GM12874 (cell line): Measurements from ENCODE around the gene TMEM131.

Source experiments
- TF ChIP-seq, protein P1 (sequence below): IDR thresholded peaks from 2 replicates; pipeline ENCODE4 v1.5.1; 2011; ENCODE audit warnings: low read depth, mild to moderate bottlenecking, control low read depth, low read length, moderate library complexity; ENCODE audit not compliant: insufficient read depth

TMEM131 gene

DNA sequence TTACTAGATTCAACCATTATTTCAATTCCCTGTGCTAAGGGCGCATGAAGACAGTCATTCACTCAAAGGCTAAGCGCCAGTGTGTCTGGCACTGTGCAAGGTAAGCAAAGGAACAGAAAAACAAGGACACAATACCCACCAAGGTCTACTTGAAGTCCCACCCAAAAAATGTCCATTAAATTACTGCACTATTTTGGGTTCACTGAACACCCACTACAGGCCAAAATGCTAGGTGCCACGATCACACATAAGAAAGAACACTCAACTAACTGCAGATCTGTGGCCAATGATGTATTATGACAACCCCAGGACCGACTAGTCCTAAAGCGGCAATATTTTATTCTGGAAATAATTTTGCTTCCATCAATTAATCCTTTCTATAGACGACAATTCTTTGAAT is 1.8 kb downstream of the TMEM131 start:
- TF ChIP-seq, protein P1, sequence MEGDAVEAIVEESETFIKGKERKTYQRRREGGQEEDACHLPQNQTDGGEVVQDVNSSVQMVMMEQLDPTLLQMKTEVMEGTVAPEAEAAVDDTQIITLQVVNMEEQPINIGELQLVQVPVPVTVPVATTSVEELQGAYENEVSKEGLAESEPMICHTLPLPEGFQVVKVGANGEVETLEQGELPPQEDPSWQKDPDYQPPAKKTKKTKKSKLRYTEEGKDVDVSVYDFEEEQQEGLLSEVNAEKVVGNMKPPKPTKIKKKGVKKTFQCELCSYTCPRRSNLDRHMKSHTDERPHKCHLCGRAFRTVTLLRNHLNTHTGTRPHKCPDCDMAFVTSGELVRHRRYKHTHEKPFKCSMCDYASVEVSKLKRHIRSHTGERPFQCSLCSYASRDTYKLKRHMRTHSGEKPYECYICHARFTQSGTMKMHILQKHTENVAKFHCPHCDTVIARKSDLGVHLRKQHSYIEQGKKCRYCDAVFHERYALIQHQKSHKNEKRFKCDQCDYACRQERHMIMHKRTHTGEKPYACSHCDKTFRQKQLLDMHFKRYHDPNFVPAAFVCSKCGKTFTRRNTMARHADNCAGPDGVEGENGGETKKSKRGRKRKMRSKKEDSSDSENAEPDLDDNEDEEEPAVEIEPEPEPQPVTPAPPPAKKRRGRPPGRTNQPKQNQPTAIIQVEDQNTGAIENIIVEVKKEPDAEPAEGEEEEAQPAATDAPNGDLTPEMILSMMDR = no peak

DNA sequence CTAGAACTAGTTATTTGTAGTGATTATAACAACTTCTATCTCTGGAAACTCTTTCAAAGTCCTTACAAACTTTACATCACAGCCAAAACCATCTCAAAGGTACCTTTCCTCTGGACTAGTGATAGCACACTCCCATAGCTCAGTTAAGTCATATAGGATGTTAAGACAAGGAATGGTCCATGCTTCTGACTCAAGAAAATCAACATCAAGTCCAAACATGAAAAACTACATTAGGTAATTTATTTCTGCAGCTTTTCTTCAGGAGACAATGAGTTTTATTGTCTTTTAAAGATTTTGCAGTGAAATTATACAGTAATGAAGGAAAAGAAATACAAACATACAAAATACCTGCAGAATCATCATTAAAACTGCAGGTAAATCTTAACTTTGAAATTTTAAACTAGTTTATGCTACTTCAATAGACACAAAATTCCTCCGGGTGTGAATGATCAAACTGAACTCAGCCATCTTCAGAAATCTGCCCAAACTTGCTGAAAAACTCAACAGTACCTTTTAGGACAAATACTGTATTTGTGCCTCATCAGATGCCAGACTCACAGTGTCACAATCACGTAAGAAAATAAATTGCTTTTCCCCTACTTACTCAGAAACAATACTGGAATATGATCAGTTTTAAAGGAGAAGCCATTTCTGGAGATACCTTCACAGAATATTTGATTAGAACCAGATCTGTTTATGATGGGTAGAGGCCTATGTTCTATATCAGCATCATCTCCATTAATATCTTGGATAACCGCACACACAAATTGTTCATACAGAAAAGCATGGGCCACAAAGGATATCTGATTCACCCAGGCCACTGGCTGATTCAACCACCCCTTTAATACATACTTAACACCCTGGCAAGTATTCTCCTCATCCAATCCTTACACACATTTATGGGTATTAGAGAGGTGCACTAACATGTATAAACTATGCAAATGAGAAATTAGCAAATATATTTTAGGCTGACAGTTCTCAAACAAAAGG is 2.6 kb downstream of the TMEM131 start:
- TF ChIP-seq, protein P1 = no peak

DNA sequence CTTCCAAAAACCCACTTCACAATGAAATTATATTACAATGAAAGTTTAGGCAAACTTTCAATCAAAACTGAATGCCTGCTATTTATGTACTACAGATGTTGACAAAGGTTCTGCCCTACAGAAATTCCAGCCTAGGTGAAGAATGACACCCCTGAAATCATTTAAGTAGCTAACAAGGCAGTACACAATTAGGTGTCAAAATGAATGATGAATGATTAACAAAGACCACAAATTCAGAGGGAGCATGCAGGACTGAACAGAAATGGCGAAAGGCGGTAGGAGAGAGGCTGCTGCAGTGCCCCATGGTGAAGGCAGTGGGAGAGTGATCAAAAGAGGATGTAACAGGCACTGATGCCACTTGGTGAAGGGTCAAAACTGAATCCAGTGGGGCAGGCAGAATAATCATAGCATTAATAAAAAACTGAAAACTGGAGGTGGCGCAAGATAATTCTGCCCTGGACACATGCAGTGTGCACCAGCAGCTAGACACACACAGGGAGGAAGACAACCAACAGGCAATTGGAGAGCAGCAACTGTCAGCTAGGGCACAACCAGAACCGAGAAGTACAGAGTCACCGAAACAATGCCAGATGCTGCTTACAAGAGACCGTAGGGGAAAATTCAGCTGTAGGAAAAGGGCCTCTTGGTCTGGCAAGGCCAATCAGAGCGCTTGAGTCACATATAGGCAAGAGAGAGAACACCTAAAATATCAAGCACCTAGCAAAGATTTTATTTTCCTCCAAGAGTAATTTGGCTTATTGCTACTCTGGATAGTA is 4.5 kb downstream of the TMEM131 start:
- TF ChIP-seq, protein P1 = no peak

DNA sequence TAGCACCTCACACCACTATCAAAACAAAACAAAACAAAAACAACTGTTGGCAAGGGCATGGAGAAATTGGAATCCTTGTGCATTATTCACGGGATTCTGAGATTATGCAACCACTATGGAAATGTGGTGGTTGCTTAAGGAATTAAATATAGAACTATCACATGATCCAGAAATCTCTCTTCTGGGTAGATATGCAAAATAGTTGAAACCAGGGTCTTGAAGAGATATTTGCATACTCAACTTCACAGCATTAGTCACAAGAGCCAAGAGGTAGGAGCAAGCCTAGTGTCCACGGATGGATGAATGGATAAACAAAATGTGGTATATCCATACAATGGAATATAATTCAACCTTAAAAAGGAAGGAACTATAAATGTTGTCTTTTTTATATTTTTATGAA is 7.0 kb downstream of the TMEM131 start:
- TF ChIP-seq, protein P1 = no peak

DNA sequence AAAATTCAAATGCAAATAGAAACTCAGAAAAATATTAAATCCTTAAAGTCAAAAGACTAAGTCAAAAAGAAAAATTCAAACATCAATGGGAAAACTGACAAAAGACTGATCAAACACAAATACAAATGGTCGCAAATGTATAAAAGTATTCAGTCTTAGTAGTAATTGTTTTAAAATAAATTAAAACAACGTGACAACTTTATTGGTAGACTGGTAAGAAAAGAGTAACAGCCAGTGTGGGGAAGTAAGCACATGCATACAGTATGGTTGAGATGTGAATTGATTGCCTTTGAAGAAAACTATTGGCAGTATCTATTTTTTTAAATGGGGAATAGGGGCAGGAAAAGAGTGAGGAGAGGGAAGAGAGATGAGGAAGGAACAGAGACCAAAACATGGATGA is 9.8 kb downstream of the TMEM131 start:
- TF ChIP-seq, protein P1 = no peak

DNA sequence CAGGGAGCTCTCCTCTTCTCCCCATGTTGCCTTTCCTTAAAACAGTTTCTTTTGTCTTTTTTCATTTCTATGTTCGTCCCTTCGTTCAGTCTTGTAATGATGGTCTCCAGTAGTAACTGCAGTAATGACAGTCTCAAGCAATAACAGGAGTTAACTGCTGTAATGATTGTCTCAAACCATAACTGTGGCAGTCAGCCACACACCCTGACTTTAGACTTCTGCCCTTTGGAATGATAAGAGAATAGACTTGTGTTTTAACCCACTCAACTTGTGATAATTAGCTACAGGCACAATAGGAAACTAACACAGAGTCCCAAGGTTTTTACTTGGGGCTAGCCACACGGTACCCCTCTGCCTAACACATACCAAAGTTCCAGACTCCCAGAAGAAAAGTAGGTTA is 12.1 kb downstream of the TMEM131 start:
- TF ChIP-seq, protein P1 = no peak

DNA sequence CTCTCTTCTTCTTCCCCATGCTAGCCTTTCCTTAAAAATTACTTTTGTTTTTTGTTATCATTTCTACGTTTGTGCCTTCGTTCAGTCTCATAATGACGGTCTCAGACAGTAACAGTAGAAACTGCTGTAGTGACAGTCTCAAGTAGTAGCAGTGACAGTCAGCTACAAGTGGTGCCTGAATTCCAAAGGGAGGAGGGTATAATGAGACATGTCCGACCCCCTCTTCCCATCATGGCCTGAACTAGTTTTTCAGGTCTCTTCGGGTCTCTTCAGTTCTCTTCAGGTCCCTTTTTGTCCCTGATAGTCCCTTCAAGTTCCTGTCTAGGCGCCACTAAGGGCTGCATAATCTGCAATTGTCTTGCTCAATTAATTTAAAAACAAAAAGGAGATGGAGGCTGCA is 12.6 kb downstream of the TMEM131 start:
- TF ChIP-seq, protein P1 = no peak
